HG02623 (cell line): ENCODE data around the gene C16orf92.

Experiments used
- ATAC-seq: cut with Tn5 transposase; IDR thresholded peaks from one replicate; pipeline ENCODE4 v1.9.1; 2021; ENCODE audit warnings: moderate library complexity; ENCODE audit not compliant: unreplicated experiment

Gene C16orf92

GRCh38 chr16:29988346-29989075 is 34.5 kb upstream of the C16orf92 start:
- ATAC-seq = no peak

DNA sequence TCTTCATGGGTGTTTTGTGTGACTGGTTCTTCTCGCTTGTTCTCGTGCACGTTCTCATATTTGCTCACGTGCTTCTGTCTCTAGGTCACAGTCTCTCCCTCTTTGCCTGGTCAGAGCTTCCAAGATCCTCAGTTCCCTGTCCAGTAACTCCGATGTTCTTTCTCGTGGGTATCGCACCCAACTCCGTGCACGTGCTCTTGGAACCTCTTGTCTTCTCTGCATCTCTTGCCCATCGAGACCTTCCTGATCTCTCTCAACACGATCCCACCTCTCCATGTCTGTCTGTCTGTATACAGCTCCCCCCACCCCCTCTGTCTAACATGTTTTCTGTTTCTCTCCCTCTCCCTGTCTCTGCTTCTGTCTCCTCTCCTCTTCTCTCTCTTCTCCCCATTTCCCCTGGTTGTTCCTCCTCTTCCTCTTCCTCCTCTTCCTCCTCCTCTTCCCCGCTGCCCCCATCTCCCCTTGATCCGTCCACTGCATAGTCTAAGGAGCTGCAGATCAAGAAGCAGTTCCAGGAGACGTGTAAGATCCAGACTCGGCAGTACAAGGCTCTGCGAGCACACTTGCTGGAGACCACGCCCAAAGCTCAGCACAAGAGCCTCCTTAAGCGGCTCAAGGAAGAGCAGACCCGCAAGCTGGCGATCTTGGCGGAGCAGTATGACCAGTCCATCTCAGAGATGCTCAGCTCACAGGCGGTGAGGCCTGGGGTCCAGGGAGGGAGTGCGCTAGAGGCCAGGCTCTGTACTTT is 33.7 kb upstream of the C16orf92 start:
- ATAC-seq = no peak

DNA sequence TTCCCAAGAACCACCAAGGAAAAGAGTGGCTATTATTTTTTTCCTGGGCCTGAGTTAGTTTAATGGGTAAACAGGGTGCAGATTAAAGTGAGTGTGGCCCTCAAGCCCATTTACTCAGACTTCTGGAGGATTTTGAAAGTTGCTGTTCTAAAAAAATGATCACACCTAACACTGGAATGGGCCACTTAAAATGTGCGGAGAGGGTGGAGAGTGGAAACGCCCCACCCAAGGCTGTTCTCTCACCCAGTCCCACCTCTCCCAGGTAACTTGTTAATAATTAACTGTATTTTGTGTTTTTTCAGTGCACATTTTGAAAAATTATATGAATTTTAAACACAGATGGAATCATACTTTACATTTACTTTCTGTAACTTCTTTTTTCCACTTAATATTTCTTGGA is 33.0 kb upstream of the C16orf92 start:
- no peak for ATAC-seq

DNA sequence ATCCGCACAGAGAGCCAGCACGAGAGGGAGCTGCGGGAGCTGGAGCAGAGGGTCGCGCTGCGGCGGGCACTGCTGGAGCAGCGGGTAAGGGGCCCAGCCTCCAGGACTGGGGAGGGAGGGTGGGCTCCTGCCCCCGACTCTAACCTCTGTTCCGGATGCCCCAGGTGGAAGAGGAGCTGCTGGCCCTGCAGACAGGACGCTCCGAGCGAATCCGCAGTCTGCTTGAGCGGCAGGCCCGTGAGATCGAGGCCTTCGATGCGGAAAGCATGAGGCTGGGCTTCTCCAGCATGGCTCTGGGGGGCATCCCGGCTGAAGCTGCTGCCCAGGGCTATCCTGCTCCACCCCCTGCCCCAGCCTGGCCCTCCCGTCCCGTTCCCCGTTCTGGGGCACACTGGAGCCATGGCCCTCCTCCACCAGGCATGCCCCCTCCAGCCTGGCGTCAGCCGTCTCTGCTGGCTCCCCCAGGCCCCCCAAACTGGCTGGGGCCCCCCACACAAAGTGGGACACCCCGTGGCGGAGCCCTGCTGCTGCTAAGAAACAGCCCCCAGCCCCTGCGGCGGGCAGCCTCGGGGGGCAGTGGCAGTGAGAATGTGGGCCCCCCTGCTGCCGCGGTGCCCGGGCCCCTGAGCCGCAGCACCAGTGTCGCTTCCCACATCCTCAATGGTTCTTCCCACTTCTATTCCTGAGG is 32.0 kb upstream of the C16orf92 start:
- no peak for ATAC-seq

DNA sequence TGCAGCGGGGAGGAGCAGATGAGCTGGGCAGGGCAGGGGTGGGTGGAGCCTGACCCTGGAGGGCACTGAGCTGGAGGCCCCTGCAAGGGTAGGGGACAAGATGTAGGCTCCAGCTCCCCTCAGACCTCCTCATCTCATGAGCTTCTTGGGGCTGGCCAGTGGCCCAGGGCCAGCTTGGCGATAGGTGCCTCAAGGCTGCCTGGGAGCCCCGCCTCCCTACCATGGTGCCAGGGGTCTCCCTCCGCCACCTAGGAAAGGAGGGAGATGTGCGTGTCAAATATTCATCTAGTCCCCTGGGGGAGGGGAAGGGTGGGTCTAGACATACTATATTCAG is 31.5 kb upstream of the C16orf92 start:
- no peak for ATAC-seq

DNA sequence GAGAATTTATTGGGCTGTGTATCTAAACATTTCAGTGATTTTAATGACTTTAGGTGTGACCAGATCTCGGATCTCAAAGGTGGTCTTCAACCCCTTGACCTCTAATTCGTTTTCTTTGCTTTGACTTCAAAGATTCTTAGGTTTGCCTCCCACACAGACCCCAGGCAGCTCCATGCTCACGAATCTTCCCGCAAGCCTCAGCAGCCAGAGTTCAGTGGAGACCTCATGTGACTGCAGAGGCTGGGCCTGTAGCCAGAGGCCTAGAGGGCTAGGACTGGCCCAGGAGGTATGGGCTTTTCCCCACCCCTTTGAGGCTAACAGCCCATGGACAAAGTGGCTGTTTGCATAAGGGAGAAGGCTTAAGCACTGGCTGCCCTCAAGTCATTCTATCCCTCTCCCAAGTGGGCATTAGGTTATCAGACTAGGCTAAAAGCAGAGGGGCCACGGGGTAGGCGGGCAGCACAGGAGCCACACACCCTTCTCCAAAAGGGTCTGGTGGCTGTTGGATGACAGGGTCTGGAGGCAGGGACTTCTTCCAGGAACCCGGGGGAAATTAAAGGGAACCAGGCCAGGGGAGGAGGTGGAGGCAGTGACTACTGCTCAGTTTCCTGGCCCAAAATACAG is 30.5 kb upstream of the C16orf92 start:
- ATAC-seq = no peak

- no peak for ATAC-seq
Observed at GRCh38 chr16:29993191-29993902, 29.7 kb upstream of the C16orf92 start.

DNA sequence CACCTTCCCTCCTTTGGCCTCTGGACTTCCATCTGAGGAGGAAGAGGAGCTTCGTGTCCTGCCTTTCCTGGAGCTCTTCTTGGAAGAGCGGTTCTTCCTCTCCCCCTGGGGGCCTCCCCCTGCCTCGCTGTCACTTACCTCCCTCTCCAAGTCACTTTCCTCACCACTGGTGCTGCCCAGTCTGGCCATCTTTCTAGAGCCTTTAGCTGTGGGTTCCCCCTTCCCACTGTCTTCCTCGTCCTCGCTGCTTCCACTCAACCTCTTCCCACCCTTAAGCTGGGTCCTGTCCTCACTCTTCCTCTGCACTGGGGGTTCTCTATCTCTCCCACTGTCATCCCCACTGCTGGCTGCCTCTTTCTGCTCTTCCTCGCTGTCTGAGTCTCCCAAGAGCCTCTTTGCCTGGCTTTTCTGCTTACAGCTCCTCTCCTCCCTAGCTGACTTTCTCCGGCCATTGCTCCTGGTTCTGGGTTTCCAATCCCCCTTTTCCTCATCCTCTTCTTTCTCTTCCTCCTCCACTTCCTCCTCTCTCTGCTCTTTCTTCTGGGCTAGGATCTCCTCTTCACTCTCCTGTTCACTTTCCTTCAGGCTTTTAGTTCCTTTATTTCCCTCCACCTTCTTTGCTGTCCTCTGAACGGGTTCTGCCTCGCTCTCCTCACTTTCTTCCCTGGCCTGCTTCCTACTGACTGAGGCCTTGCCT is 28.9 kb upstream of the C16orf92 start:
- no peak for ATAC-seq

DNA sequence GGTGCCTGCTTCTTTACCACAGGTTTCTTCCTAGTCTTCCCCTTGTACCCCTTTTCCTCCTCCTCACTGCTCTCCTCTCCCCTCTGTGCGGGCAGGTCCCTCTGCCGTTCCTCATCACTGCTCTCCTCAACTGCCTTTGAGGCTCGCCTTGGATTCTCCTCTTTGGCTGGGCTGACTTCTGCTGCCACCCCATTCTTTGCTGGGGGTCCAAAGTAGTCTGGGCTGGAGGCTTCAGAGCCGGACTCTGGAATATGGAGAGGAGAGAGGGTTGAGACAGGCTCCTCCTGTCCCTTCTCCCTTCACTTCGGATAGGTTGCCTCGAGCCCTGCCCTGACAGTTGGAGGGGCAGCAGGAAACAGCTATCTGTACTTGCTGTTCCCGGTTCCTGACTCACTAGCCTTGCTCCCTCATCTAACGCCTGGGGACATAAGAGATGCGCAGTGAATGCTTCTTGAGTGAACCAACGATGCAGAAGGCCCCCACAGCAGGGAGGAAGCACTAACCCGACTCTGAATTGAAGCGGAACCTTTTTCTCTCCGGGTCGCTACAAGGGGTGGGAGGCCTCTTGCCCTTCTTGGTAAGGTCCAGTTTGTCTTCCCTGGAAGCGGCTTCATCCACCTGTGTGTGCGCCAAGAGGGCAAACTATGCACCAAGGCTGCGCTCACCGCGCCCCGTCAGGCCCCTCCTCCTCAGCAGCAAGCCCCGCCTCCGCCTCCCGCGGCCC is 28.2 kb upstream of the C16orf92 start:
- peak; percentile 19 for ATAC-seq

GRCh38 chr16:29995324-29995910 is 27.6 kb upstream of the C16orf92 start, which contains the start of gene HIRIP3:
TSS of gene HIRIP3 (minus strand) at chr16:29995617. CDS start at chr16:29995605, 12 bp downstream.
- peak; percentile 46 for ATAC-seq

DNA sequence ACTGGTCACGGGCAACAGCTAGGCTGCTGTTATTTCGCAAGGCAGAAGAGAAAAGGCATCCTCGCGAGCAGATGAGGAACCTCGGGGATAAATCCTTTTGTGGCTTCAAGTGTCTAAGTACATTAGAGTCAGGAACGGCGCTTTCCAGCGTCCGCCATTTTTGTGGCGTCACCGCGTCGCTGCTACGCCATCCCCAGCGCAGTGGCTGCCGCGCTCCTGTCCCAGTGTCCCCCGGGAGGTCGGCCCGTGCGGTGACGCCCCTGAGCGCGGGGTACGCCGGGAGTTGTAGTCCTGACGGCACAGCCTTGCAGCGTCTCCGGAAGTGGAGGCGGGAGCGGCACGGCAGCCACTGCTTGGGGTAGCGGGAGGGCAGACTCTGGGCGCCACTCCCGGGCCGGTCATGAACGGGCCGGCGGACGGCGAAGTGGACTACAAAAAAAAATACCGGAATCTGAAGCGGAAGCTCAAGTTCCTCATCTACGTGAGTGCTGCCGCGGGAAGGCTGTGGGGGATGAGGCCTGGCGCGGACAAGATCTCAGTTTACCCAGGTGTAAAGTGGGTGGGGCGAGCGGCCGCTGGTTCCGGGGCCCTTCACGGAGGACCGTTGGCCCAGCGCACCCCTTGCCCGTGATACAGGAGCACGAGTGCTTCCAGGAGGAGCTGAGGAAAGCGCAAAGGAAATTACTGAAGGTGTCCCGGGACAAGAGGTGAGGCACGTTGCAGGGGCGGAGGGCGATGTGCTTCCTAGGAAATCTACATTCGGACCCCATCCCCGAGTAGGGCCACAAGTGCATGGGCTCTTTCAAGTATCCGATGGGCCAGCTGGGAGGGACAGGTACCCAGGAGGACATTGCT is 26.9 kb upstream of the C16orf92 start, which contains the start of gene INO80E:
Gene INO80E, plus strand, starts transcription at position 331 of the 855 bp plus-strand sequence. Its CDS starts 70 bp downstream, at position 401.
- ATAC-seq = peak; percentile 82

DNA sequence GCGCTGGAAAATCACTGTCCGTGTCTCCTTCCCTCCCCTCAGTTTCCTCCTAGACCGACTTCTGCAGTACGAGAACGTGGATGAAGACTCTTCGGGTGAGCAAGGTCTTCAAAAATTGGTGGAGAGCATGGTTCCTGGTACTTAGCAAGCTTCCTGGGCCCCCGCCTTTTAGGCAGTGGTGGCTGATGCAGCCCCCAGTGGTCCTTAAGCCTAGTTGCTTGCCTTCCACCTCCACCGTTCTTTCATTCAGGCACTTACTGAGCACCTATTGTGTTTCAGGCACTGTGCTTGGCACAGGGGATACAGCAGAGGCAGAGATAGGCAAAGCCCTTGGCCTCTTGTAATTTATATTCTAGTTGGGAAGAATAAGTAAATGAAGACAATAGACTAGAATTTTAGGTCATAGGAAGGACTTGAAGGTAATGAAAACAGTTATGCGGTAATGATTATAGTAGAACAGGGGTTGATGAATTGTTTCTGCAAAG is 26.2 kb upstream of the C16orf92 start:
- ATAC-seq = no peak

- no peak for ATAC-seq
Observed at GRCh38 chr16:29999605-30000004, 23.4 kb upstream of the C16orf92 start.

DNA sequence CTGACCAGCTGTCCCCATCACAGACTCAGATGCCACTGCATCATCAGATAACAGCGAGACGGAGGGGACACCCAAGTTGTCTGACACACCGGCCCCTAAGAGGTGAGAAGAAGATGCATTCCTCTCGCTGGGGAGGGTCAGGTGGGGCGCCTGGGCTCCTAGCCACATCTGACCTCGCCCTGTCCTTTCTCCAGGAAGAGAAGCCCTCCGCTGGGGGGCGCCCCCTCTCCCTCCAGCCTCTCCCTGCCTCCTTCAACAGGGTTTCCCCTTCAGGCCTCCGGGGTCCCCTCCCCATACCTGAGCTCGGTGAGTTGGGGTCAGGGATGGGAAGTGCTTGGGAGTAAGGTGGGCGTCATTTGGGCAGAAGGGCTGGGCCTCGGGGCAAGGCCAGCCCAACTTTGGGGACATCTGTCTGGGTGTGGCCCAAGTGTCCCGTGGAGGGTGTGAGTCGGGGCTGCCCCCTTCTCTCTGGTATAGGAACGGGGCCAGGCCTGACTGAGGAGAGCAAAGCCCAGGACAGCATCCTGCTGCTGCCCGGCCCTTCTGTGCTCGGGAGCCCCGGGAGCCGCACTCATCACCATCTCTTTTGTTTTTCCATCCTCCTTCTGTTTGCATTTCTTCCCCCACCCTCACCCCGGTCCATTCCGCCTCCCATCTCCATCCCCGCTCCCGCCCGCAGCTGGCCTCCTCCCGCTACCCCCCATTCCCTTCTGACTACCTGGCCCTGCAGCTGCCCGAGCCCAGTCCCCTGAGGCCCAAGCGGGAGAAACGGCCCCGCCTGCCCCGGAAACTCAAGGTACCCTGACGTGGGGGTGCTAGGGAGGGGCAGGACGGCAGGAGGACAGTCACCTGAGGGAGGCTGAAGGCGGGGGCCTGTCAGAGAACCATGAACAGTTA is 22.0 kb upstream of the C16orf92 start:
- ATAC-seq = no peak

- no peak for ATAC-seq
Observed at GRCh38 chr16:30002614-30003346, 20.2 kb upstream of the C16orf92 start.
